ENCODE measurements around the gene WDR36.

- TF ChIP-seq, protein P1, sequence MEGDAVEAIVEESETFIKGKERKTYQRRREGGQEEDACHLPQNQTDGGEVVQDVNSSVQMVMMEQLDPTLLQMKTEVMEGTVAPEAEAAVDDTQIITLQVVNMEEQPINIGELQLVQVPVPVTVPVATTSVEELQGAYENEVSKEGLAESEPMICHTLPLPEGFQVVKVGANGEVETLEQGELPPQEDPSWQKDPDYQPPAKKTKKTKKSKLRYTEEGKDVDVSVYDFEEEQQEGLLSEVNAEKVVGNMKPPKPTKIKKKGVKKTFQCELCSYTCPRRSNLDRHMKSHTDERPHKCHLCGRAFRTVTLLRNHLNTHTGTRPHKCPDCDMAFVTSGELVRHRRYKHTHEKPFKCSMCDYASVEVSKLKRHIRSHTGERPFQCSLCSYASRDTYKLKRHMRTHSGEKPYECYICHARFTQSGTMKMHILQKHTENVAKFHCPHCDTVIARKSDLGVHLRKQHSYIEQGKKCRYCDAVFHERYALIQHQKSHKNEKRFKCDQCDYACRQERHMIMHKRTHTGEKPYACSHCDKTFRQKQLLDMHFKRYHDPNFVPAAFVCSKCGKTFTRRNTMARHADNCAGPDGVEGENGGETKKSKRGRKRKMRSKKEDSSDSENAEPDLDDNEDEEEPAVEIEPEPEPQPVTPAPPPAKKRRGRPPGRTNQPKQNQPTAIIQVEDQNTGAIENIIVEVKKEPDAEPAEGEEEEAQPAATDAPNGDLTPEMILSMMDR (IDR thresholded peaks at IDR 0.05), result no peak
- TF ChIP-seq POLR2A (IDR thresholded peaks at IDR 0.05), result no peak
These were observed 21.5 kb downstream of the WDR36 start for GRCh38 chr5:111113678-111114077.
